ENCODE results near the gene GFRA4.

DNA sequence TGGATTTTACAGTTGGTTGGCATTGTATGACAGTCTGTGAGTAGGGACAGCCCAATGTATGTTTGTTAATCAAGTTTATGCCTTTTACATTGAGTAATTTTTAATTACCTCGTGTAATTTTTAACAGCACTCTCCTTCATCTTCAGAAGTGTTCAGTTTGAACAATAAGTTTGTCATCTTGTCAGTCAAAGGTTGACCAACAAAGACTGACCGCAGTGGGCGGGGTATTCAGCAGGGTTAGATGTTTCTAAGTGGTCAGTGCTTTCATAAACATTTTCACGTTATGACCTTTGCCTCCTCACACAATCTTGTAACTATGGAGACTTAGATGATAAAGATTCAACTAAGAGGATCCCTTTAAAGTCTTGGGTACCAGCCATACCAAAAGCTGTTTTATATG, 40.8 kb downstream of the GFRA4 start:
- TF ChIP-seq, protein P1, sequence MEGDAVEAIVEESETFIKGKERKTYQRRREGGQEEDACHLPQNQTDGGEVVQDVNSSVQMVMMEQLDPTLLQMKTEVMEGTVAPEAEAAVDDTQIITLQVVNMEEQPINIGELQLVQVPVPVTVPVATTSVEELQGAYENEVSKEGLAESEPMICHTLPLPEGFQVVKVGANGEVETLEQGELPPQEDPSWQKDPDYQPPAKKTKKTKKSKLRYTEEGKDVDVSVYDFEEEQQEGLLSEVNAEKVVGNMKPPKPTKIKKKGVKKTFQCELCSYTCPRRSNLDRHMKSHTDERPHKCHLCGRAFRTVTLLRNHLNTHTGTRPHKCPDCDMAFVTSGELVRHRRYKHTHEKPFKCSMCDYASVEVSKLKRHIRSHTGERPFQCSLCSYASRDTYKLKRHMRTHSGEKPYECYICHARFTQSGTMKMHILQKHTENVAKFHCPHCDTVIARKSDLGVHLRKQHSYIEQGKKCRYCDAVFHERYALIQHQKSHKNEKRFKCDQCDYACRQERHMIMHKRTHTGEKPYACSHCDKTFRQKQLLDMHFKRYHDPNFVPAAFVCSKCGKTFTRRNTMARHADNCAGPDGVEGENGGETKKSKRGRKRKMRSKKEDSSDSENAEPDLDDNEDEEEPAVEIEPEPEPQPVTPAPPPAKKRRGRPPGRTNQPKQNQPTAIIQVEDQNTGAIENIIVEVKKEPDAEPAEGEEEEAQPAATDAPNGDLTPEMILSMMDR (IDR thresholded peaks at IDR 0.05; ENCODE audit: low read length): no peak
- TF ChIP-seq EZH2 (optimal IDR thresholded peaks at IDR 0.05; ENCODE audit: low read depth, low read length): no peak
- no peak for TF ChIP-seq EZH2phosphoT487 (IDR thresholded peaks at IDR 0.05; ENCODE audit: low read length)

All from MM.1S (cell line).